Karpas-422 (cell line): ENCODE data around the gene PRKG1. TPM values are rescaled to one million over a fixed set of nuclear protein-coding genes. Genes with fewer than 3 reads are reported as not detected.

ENCODE experiments used
- DNase-seq: peaks from one replicate; pipeline ENCODE4 v3.0.0-alpha.2; 2015
- H2AFZ ChIP-seq: fragments of 200-600 bp; sonication (generic); 2 replicates; pipeline ENCODE4 v1.6.1; 2014; ENCODE audit warnings: antibody characterized with exemption, low read length, mixed read lengths
- H3K27ac ChIP-seq: fragments of 200-600 bp; sonication (generic); 2 replicates; pipeline ENCODE4 v1.5.1; 2014; ENCODE audit warnings: mild to moderate bottlenecking, low read length, moderate library complexity
- H3K27me3 ChIP-seq: fragments of 200-600 bp; sonication (generic); 2 replicates; pipeline ENCODE4 v1.6.1; 2014; ENCODE audit warnings: low read length, mixed read lengths
- H3K36me3 ChIP-seq: fragments of 200-600 bp; sonication (generic); 2 replicates; pipeline ENCODE4 v1.6.1; 2014; ENCODE audit warnings: low read length, mixed read lengths; ENCODE audit not compliant: insufficient read depth
- H3K4me1 ChIP-seq: fragments of 200-600 bp; sonication (generic); 2 replicates; pipeline ENCODE4 v1.6.1; 2014; ENCODE audit warnings: mild to moderate bottlenecking, low read length, mixed read lengths
- H3K4me2 ChIP-seq: fragments of 200-600 bp; sonication (generic); 2 replicates; pipeline ENCODE4 v1.6.1; 2014; ENCODE audit warnings: low read length, low read depth, mild to moderate bottlenecking; ENCODE audit not compliant: poor library complexity, severe bottlenecking
- H3K4me3 ChIP-seq: fragments of 200-600 bp; sonication (generic); 2 replicates; pipeline ENCODE4 v1.5.1; 2014; ENCODE audit warnings: mild to moderate bottlenecking, antibody characterized with exemption, low read length, mixed read lengths
- H3K79me2 ChIP-seq: fragments of 200-600 bp; sonication (generic); 2 replicates; pipeline ENCODE4 v1.6.1; 2014; ENCODE audit warnings: mild to moderate bottlenecking, low read length, mixed read lengths
- H3K9ac ChIP-seq: fragments of 200-600 bp; sonication (generic); 2 replicates; pipeline ENCODE4 v1.6.0; 2014; ENCODE audit warnings: low read length
- H3K9me2 ChIP-seq: fragments of 200-600 bp; sonication (generic), shearing (Covaris generic); replicated peaks from 2 replicates; pipeline ENCODE4 v1.6.0; 2014; ENCODE audit warnings: mild to moderate bottlenecking, low read length, moderate library complexity; ENCODE audit not compliant: insufficient read depth
- H3K9me3 ChIP-seq: fragments of 300-700, 200-600 bp; sonication (generic); 2 replicates; pipeline ENCODE4 v1.6.1; 2014; ENCODE audit warnings: low read length, mixed read lengths
- H4K20me1 ChIP-seq: fragments of 200-600 bp; sonication (generic); 2 replicates; pipeline ENCODE4 v1.6.1; 2014; ENCODE audit warnings: mild to moderate bottlenecking, antibody characterized with exemption, low read length, low read depth; ENCODE audit not compliant: insufficient read depth
- total RNA-seq: library from RNA; depleted of rRNA; stranded (reverse); fragments of >200 nt; shearing (Covaris generic); gene quantifications from 2 replicates; pipeline ENCODE4 v1.2.3, GENCODE V29; 2014; ENCODE audit warnings: low replicate concordance

PRKG1 gene
- total RNA-seq, 1 experiment from 2014 or later = not detected

- DNase-seq = no peak
- no peaks in the 10 kb centered on the region for H3K79me2 ChIP-seq
- H3K9me2 ChIP-seq = no peaks in the 10 kb centered on the region
- no peaks in the 10 kb centered on the region for H3K36me3 ChIP-seq
- no peak overlapping the region for H2AFZ ChIP-seq
- H4K20me1 ChIP-seq = no peaks in the 10 kb centered on the region
- no peaks in the 10 kb centered on the region for H3K9me3 ChIP-seq
- no peak overlapping the region for H3K9ac ChIP-seq
- no peaks in the 10 kb centered on the region for H3K27me3 ChIP-seq
- no peak overlapping the region for H3K4me3 ChIP-seq
- H3K4me1 ChIP-seq = no peaks in the 10 kb centered on the region
- H3K4me2 ChIP-seq = no peak overlapping the region
- H3K27ac ChIP-seq = no peak overlapping the region
Observed at GRCh38 chr10:51903675-51904074, 829.4 kb downstream of the PRKG1 start.

GRCh38 chr10:51905032-51905431, 830.7 kb downstream of the PRKG1 start:
- Histone ChIP-seq H3K27me3 (no peaks in the 10 kb centered on the region), H3K9ac (no peak overlapping the region), H3K79me2 (no peaks in the 10 kb centered on the region), H3K9me2 (no peaks in the 10 kb centered on the region), H3K27ac (no peak overlapping the region), H3K4me1 (no peaks in the 10 kb centered on the region), H3K9me3 (no peaks in the 10 kb centered on the region), H3K4me2 (no peak overlapping the region), H2AFZ (no peak overlapping the region), H4K20me1 (no peaks in the 10 kb centered on the region), H3K4me3 (no peak overlapping the region), H3K36me3 (no peaks in the 10 kb centered on the region)
- no peak for DNase-seq

- Histone ChIP-seq H3K4me1 (no peaks in the 10 kb centered on the region), H3K9me2 (no peaks in the 10 kb centered on the region), H4K20me1 (no peaks in the 10 kb centered on the region), H3K9ac (no peak overlapping the region), H3K9me3 (no peaks in the 10 kb centered on the region), H3K36me3 (no peaks in the 10 kb centered on the region), H3K27ac (no peak overlapping the region), H3K27me3 (no peaks in the 10 kb centered on the region), H3K79me2 (no peaks in the 10 kb centered on the region), H3K4me3 (no peak overlapping the region), H2AFZ (no peak overlapping the region), H3K4me2 (no peak overlapping the region)
- DNase-seq = no peak
Observed at GRCh38 chr10:51907361-51907760, 833.1 kb downstream of the PRKG1 start.

DNA sequence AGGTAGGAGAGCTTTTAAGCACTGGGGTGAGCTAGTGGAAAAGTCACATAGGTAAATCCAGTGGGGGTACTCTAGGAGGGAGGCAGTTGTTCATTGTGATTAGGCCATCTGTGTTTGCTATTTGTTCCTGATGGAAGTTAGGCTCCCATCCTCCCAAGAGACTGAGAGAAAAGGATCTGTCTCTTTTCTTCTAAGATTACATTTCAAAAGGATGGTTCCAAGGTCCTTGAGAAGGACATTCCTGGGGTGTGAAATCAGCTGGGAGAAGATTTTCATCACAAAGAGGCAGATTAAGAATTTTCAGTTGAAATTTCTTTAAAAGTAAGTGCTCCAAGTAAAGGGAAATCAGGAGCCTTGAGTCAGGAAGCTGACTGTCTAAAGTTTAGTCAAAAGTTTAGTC, 835.9 kb downstream of the PRKG1 start:
- no peak overlapping the region for H3K27ac ChIP-seq
- H2AFZ ChIP-seq = no peak overlapping the region
- no peaks in the 10 kb centered on the region for H4K20me1 ChIP-seq
- no peaks in the 10 kb centered on the region for H3K9me3 ChIP-seq
- H3K9ac ChIP-seq = no peak overlapping the region
- H3K4me1 ChIP-seq = no peaks in the 10 kb centered on the region
- no peaks in the 10 kb centered on the region for H3K79me2 ChIP-seq
- no peaks in the 10 kb centered on the region for H3K36me3 ChIP-seq
- H3K4me2 ChIP-seq = no peak overlapping the region
- DNase-seq = no peak
- no peak overlapping the region for H3K4me3 ChIP-seq
- H3K27me3 ChIP-seq = no peaks in the 10 kb centered on the region
- no peaks in the 10 kb centered on the region for H3K9me2 ChIP-seq

DNA sequence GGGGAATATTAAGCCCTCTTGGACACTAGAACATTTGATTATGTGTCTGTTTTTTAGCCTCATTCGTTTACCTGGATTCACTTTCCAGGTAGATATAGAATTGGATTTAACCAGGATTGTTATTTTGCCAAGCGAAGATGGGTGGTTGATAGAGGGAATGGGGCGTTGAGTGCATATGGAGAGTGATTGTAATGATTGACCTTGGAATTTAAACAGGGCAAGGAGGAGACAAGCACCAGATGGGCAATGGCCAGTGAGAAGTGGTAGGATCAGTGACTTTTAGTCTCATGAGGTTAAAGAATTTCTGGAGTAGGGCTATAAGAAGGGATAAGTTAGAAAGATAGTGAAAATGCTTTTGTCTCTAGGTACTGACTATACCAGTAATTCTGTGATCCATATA, 836.3 kb downstream of the PRKG1 start:
- Histone ChIP-seq H3K4me2 (no peak overlapping the region), H4K20me1 (no peaks in the 10 kb centered on the region), H3K9me3 (no peaks in the 10 kb centered on the region), H3K27me3 (no peaks in the 10 kb centered on the region), H3K4me3 (no peak overlapping the region), H2AFZ (no peak overlapping the region), H3K9ac (no peak overlapping the region), H3K79me2 (no peaks in the 10 kb centered on the region), H3K4me1 (no peaks in the 10 kb centered on the region), H3K9me2 (no peaks in the 10 kb centered on the region), H3K27ac (no peak overlapping the region), H3K36me3 (no peaks in the 10 kb centered on the region)
- DNase-seq = no peak

- no peak overlapping the region for H3K27ac ChIP-seq
- H3K79me2 ChIP-seq = no peaks in the 10 kb centered on the region
- H3K9me3 ChIP-seq = no peaks in the 10 kb centered on the region
- H3K27me3 ChIP-seq = no peaks in the 10 kb centered on the region
- H3K36me3 ChIP-seq = no peaks in the 10 kb centered on the region
- H3K9me2 ChIP-seq = no peaks in the 10 kb centered on the region
- H2AFZ ChIP-seq = no peak overlapping the region
- no peak overlapping the region for H3K4me2 ChIP-seq
- H4K20me1 ChIP-seq = no peaks in the 10 kb centered on the region
- no peak overlapping the region for H3K9ac ChIP-seq
- H3K4me3 ChIP-seq = no peak overlapping the region
- DNase-seq = no peak
- H3K4me1 ChIP-seq = no peaks in the 10 kb centered on the region
Observed at GRCh38 chr10:51911723-51912122, 837.4 kb downstream of the PRKG1 start.

DNA sequence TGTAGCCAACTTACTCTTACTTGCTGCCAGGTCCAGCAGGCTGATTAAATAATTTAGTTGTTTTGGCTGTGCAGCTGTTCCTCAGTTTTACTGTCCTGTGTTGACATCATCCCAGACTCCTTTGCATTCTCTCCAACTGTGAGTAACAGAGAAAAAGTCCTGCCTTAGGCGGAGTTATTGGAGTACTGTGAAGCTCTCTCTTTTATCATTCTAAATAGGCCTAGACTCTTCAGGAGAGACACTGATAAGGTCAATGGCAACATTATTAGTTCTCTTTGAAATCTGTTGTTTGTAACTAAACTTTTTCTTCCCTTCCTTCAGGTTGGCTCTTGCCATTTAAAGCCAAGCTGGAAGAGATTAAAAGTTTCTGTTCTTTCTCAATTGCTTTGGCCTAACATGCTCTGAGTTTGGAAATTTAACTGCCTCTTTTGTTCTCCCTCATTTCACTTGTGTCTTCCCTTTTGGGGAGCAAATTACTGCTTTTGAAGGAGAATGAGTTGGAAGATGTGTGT, 840.8 kb downstream of the PRKG1 start:
- Histone ChIP-seq H3K9me3 (no peaks in the 10 kb centered on the region), H3K4me3 (no peak overlapping the region), H3K4me2 (no peak overlapping the region), H3K27me3 (no peaks in the 10 kb centered on the region), H3K4me1 (no peaks in the 10 kb centered on the region), H3K9me2 (no peaks in the 10 kb centered on the region), H3K36me3 (no peaks in the 10 kb centered on the region), H3K27ac (no peak overlapping the region), H2AFZ (no peak overlapping the region), H3K79me2 (no peaks in the 10 kb centered on the region), H4K20me1 (no peaks in the 10 kb centered on the region), H3K9ac (no peak overlapping the region)
- DNase-seq = no peak

DNA sequence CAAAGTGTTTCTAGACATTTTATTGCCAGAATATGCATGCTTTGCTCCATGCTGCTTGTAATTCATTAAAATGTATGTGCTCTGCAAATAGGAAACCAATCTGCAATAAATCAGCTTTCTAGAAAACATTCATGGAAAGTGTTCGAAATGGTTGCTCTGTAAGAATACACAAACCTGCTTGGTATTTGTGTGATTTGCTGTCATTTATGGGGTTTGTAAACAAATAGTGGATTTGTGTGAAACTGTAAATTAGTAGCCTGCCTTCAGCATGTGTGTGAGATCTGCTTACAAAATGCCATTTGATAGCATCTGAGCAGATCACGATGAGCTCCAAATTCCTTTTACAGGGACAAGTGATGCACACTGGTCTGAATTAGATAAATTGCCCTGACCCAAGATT, 844.2 kb downstream of the PRKG1 start:
- no peak for DNase-seq
- Histone ChIP-seq H4K20me1 (no peaks in the 10 kb centered on the region), H3K79me2 (no peaks in the 10 kb centered on the region), H3K9me3 (no peaks in the 10 kb centered on the region), H3K27me3 (no peaks in the 10 kb centered on the region), H3K27ac (no peak overlapping the region), H3K4me3 (no peak overlapping the region), H3K4me1 (no peaks in the 10 kb centered on the region), H3K4me2 (no peak overlapping the region), H3K36me3 (no peaks in the 10 kb centered on the region), H3K9me2 (no peaks in the 10 kb centered on the region), H2AFZ (no peak overlapping the region), H3K9ac (no peak overlapping the region)

- H3K27ac ChIP-seq = no peak overlapping the region
- no peaks in the 10 kb centered on the region for H3K79me2 ChIP-seq
- H3K9ac ChIP-seq = no peak overlapping the region
- no peaks in the 10 kb centered on the region for H3K9me3 ChIP-seq
- H3K36me3 ChIP-seq = no peaks in the 10 kb centered on the region
- no peaks in the 10 kb centered on the region for H3K27me3 ChIP-seq
- H3K9me2 ChIP-seq = no peaks in the 10 kb centered on the region
- H4K20me1 ChIP-seq = no peaks in the 10 kb centered on the region
- no peaks in the 10 kb centered on the region for H3K4me1 ChIP-seq
- no peak overlapping the region for H3K4me2 ChIP-seq
- no peak overlapping the region for H2AFZ ChIP-seq
- no peak for DNase-seq
- no peak overlapping the region for H3K4me3 ChIP-seq
Observed at GRCh38 chr10:51918884-51919325, 844.6 kb downstream of the PRKG1 start.
